ENCODE data around the gene ART3.

Gene ART3

GRCh38 chr4:76066546-76066945, 8.0 kb upstream of the ART3 start:
- TF ChIP-seq SIN3A (IDR thresholded peaks at IDR 0.05; ENCODE audit: borderline replicate concordance, insufficient read depth, low read length), result no peak
- TF ChIP-seq, protein P1, sequence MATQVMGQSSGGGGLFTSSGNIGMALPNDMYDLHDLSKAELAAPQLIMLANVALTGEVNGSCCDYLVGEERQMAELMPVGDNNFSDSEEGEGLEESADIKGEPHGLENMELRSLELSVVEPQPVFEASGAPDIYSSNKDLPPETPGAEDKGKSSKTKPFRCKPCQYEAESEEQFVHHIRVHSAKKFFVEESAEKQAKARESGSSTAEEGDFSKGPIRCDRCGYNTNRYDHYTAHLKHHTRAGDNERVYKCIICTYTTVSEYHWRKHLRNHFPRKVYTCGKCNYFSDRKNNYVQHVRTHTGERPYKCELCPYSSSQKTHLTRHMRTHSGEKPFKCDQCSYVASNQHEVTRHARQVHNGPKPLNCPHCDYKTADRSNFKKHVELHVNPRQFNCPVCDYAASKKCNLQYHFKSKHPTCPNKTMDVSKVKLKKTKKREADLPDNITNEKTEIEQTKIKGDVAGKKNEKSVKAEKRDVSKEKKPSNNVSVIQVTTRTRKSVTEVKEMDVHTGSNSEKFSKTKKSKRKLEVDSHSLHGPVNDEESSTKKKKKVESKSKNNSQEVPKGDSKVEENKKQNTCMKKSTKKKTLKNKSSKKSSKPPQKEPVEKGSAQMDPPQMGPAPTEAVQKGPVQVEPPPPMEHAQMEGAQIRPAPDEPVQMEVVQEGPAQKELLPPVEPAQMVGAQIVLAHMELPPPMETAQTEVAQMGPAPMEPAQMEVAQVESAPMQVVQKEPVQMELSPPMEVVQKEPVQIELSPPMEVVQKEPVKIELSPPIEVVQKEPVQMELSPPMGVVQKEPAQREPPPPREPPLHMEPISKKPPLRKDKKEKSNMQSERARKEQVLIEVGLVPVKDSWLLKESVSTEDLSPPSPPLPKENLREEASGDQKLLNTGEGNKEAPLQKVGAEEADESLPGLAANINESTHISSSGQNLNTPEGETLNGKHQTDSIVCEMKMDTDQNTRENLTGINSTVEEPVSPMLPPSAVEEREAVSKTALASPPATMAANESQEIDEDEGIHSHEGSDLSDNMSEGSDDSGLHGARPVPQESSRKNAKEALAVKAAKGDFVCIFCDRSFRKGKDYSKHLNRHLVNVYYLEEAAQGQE (IDR thresholded peaks at IDR 0.05; ENCODE audit: insufficient read depth in 1 of 2, low read depth in 2 of 2, low read length in 2 of 2), result no peak
- no peak for TF ChIP-seq TAF1 (IDR thresholded peaks at IDR 0.05; ENCODE audit: borderline replicate concordance, insufficient read depth, low read length)
- no peak for TF ChIP-seq FOXP2 (optimal IDR thresholded peaks at IDR 0.05; ENCODE audit: borderline replicate concordance, extremely low read depth, extremely low read length, insufficient read depth)
- TF ChIP-seq POLR2AphosphoS5 (IDR thresholded peaks at IDR 0.05; ENCODE audit: low read depth, low read length), result no peak

DNA sequence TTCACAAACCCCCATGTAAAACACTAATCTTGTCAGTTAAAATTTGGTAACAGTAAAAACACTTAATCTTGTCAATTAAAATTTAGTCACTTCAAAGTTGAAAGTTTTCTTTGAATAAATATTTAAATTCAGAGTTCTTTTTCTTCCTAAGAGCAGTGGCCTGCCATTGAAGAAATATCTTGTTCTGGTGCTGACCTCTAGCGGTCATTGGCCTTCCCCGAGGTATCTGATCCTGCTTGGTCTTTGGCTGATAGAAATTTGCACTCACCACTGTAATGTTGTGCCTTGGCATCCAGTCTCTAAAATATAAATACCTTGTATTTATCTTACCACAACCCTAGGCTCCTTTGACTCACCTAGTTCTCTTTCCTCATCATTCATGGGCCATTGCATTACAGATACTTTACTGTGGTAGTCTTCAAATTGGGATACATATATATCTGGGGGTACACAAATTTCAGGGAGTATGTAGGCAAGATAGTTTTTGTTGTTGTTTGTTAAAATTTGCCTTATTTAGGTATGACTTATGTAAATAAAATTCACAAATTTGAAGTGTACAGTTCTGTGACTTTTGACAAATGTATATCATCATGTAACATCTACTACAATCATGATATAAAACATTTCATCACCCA, 6.7 kb upstream of the ART3 start:
- TF ChIP-seq, protein P1 (IDR thresholded peaks at IDR 0.05; ENCODE audit: insufficient read depth in 1 of 2, low read depth in 2 of 2, low read length in 2 of 2), result no peak
- no peak for TF ChIP-seq POLR2AphosphoS5 (IDR thresholded peaks at IDR 0.05; ENCODE audit: low read depth, low read length)
- no peak for TF ChIP-seq SIN3A (IDR thresholded peaks at IDR 0.05; ENCODE audit: borderline replicate concordance, insufficient read depth, low read length)
- no peak for TF ChIP-seq FOXP2 (optimal IDR thresholded peaks at IDR 0.05; ENCODE audit: borderline replicate concordance, extremely low read depth, extremely low read length, insufficient read depth)
- TF ChIP-seq TAF1 (IDR thresholded peaks at IDR 0.05; ENCODE audit: borderline replicate concordance, insufficient read depth, low read length), result no peak

- no peak for TF ChIP-seq FOXP2 (optimal IDR thresholded peaks at IDR 0.05; ENCODE audit: borderline replicate concordance, extremely low read depth, extremely low read length, insufficient read depth)
- TF ChIP-seq, protein P1 (IDR thresholded peaks at IDR 0.05; ENCODE audit: insufficient read depth in 1 of 2, low read depth in 2 of 2, low read length in 2 of 2), result no peak
- no peak for TF ChIP-seq TAF1 (IDR thresholded peaks at IDR 0.05; ENCODE audit: borderline replicate concordance, insufficient read depth, low read length)
- TF ChIP-seq SIN3A (IDR thresholded peaks at IDR 0.05; ENCODE audit: borderline replicate concordance, insufficient read depth, low read length), result no peak
- TF ChIP-seq POLR2AphosphoS5 (IDR thresholded peaks at IDR 0.05; ENCODE audit: low read depth, low read length), result no peak
Observed at GRCh38 chr4:76072760-76073159, 1.7 kb upstream of the ART3 start.

- TF ChIP-seq TAF1 (IDR thresholded peaks at IDR 0.05; ENCODE audit: borderline replicate concordance, insufficient read depth, low read length), result no peak
- TF ChIP-seq POLR2AphosphoS5 (IDR thresholded peaks at IDR 0.05; ENCODE audit: low read depth, low read length), result no peak
- TF ChIP-seq SIN3A (IDR thresholded peaks at IDR 0.05; ENCODE audit: borderline replicate concordance, insufficient read depth, low read length), result no peak
- TF ChIP-seq, protein P1 (IDR thresholded peaks at IDR 0.05; ENCODE audit: insufficient read depth in 1 of 2, low read depth in 2 of 2, low read length in 2 of 2), result no peak
- no peak for TF ChIP-seq FOXP2 (optimal IDR thresholded peaks at IDR 0.05; ENCODE audit: borderline replicate concordance, extremely low read depth, extremely low read length, insufficient read depth)
Observed at GRCh38 chr4:76074993-76075600, 588 bp downstream of the ART3 start.
